Activated CD8-positive, alpha-beta T cell treated with anti-CD3 and anti-CD28 coated beads for 36 hours (primary cell): ENCODE data around the gene ICE1. TPM values are rescaled to one million over a fixed set of nuclear protein-coding genes. Genes with fewer than 3 reads are reported as not detected.

Source experiments
- ATAC-seq: fragments of 200-7000 bp; cut with Tn5 transposase; one replicate; pipeline ENCODE4 v1.10.0; 2021; ENCODE audit warnings: mild to moderate bottlenecking, moderate library complexity
- CTCF ChIA-PET: fragments of 350-600 bp; sonication (Branson Sonifier 250); formaldehyde crosslinking; loops from one replicate; lab custom pipeline; 2021; ENCODE audit warnings: antibody characterized with exemption; lab: Charles Lee
- POLR2A ChIA-PET: fragments of 350-600 bp; sonication (Branson Sonifier 250); formaldehyde crosslinking; loops from one replicate; lab custom pipeline; 2021; ENCODE audit warnings: antibody characterized with exemption; lab: Charles Lee
- DNase-seq: peaks from one replicate; pipeline ENCODE4 v3.0.0-alpha.2; 2020
- H3K27ac Mint-ChIP-seq: one replicate; pipeline ENCODE4 v1.8.0; 2021; ENCODE audit warnings: mild to moderate bottlenecking, mixed read lengths
- H3K27me3 Mint-ChIP-seq: one replicate; pipeline ENCODE4 v1.8.0; 2021; ENCODE audit warnings: mixed read lengths
- H3K36me3 Mint-ChIP-seq: one replicate; pipeline ENCODE4 v1.8.0; 2021; ENCODE audit warnings: low read depth, mixed read lengths
- H3K4me1 Mint-ChIP-seq: one replicate; pipeline ENCODE4 v1.8.0; 2021; ENCODE audit warnings: low read depth, mixed read lengths
- H3K4me3 Mint-ChIP-seq: one replicate; pipeline ENCODE4 v1.8.0; 2021; ENCODE audit warnings: mild to moderate bottlenecking, moderate library complexity, mixed read lengths
- H3K9me3 Mint-ChIP-seq: one replicate; pipeline ENCODE4 v1.8.0; 2021; ENCODE audit warnings: mixed read lengths
- intact Hi-C: fragments of 100-400 bp; cut with micrococcal nuclease; formaldehyde crosslinking; loops from one replicate; pipeline ENCODE4 v1.10.0; 2022
- total RNA-seq, 2 experiments: library from RNA; stranded (reverse); gene quantifications; one replicate each; pipeline ENCODE4 v1.2.3, GENCODE V29; 2021
- TF ChIP-seq, protein P1 (sequence below): fragments of 200-600 bp; IDR thresholded peaks from one replicate; pipeline ENCODE4 v1.8.0; 2022; ENCODE audit warnings: antibody characterized with exemption, mild to moderate bottlenecking

The ICE1 gene
- total RNA-seq, 2 experiments from 2014 or later, result 29.0 to 29.5 TPM

- no peak overlapping the region for H3K4me3 Mint-ChIP-seq
- H3K4me1 Mint-ChIP-seq, result peaks cover 25% of the 10 kb centered on the region
- peaks cover 48% of the 10 kb centered on the region for H3K36me3 Mint-ChIP-seq
- DNase-seq (no peak), ATAC-seq (peak; percentile 13)
- H3K27me3 Mint-ChIP-seq, result no peaks in the 10 kb centered on the region
- peak overlapping the region; percentile 81 for H3K27ac Mint-ChIP-seq
- ChIA-PET POLR2A (no interaction called here), CTCF (interaction anchor here (1.0 kb wide), 1 partner anchor 26 kb away, joined by 3 read pairs; no protein-coding TSS in a partner anchor)
- H3K9me3 Mint-ChIP-seq, result peaks cover 4% of the 10 kb centered on the region
- TF ChIP-seq, protein P1, sequence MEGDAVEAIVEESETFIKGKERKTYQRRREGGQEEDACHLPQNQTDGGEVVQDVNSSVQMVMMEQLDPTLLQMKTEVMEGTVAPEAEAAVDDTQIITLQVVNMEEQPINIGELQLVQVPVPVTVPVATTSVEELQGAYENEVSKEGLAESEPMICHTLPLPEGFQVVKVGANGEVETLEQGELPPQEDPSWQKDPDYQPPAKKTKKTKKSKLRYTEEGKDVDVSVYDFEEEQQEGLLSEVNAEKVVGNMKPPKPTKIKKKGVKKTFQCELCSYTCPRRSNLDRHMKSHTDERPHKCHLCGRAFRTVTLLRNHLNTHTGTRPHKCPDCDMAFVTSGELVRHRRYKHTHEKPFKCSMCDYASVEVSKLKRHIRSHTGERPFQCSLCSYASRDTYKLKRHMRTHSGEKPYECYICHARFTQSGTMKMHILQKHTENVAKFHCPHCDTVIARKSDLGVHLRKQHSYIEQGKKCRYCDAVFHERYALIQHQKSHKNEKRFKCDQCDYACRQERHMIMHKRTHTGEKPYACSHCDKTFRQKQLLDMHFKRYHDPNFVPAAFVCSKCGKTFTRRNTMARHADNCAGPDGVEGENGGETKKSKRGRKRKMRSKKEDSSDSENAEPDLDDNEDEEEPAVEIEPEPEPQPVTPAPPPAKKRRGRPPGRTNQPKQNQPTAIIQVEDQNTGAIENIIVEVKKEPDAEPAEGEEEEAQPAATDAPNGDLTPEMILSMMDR, result no peak
- intact Hi-C loops, result no loop called here
Observed at GRCh38 chr5:5480481-5481111, 58.1 kb downstream of the ICE1 start.

GRCh38 chr5:5481206-5481605 is 58.7 kb downstream of the ICE1 start:
- intact Hi-C loops, result no loop called here
- Mint-ChIP-seq H3K9me3 (peaks cover 4% of the 10 kb centered on the region), H3K4me1 (peaks cover 25% of the 10 kb centered on the region), H3K4me3 (no peak overlapping the region), H3K36me3 (peaks cover 43% of the 10 kb centered on the region), H3K27ac (peak overlapping the region; percentile 70), H3K27me3 (no peaks in the 10 kb centered on the region)
- DNase-seq, result no peak
- CTCF ChIA-PET, result interaction anchor here (1.0 kb wide), 1 partner anchor 26 kb away, joined by 3 read pairs; no protein-coding TSS in a partner anchor
- POLR2A ChIA-PET, result no interaction called here
- peak; percentile 55 for ATAC-seq
- TF ChIP-seq, protein P1, result no peak

- no peak for DNase-seq
- CTCF ChIA-PET, result interaction anchor here (1.0 kb wide), 1 partner anchor 27 kb away, joined by 3 read pairs; no protein-coding TSS in a partner anchor
- TF ChIP-seq, protein P1, result no peak
- no peaks in the 10 kb centered on the region for H3K27me3 Mint-ChIP-seq
- intact Hi-C loops, result no loop called here
- H3K36me3 Mint-ChIP-seq, result peaks cover 39% of the 10 kb centered on the region
- POLR2A ChIA-PET, result no interaction called here
- ATAC-seq, result no peak
- H3K4me3 Mint-ChIP-seq, result no peak overlapping the region
- H3K9me3 Mint-ChIP-seq, result peaks cover 4% of the 10 kb centered on the region
- H3K4me1 Mint-ChIP-seq, result peaks cover 25% of the 10 kb centered on the region
- peak overlapping the region; percentile 70 for H3K27ac Mint-ChIP-seq
Observed at GRCh38 chr5:5481633-5482032, 59.2 kb downstream of the ICE1 start.

DNA sequence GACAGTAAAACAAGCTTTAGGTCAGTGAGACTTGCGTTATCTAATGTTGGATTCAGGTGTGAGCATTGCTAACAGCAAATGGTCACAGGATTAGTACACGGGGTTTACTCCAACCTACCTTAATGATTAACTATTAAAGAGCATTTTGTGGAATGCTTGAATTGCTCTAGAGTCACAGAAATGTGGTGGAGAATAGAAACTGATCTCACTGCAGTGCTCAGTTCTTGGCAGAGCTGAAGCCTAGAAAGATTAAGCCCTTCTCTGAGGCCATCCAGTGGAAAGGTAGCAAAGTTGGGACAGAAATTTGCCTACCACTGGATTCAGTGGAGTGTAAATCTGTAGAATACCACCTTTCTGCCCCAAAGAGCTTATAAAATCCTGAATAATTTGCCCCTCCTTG is 60.9 kb downstream of the ICE1 start:
- TF ChIP-seq, protein P1, result no peak
- DNase-seq (no peak), ATAC-seq (no peak)
- peaks cover 24% of the 10 kb centered on the region for H3K36me3 Mint-ChIP-seq
- H3K27ac Mint-ChIP-seq, result no peak overlapping the region
- no peaks in the 10 kb centered on the region for H3K27me3 Mint-ChIP-seq
- POLR2A ChIA-PET, result no interaction called here
- intact Hi-C loops, result no loop called here
- H3K9me3 Mint-ChIP-seq, result peaks cover under 1% of the 10 kb centered on the region
- no peak overlapping the region for H3K4me3 Mint-ChIP-seq
- CTCF ChIA-PET, result interaction anchor here (0.9 kb wide), 1 partner anchor 13 kb away, joined by 6 read pairs; no protein-coding TSS in a partner anchor
- peaks cover 25% of the 10 kb centered on the region for H3K4me1 Mint-ChIP-seq

DNA sequence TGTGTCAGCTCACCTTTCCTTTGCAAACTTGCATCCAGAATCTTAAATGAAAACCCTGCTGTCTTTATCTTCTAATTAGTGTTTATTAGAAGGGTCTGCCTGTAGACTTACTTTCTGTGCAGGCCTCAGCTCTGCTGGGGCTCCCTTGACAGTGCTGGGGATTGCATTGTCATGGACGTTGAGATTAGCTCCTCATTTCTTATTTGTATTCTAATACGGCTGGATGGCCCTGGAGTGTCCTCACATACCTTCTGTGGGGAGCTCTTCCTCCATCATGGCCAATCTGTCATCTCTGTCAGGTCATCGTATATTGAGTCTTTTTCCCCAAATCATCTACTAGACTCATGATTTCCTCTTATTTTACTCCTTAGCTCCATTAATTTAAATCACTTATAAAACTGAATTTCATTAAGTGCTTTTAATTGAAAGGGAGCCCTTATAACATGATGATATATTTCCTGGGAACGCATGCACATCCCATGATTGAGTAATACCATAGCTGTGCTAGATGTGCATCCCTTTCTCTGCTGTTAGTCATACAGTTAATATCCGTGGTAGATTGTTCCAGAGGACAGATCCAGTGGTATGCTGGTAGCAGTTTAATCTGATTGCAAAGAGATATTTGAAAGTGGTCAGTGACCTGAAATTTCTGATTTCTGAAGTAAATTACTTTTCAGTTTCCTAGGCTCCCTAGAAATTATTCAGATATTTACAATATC is 61.6 kb downstream of the ICE1 start:
- CTCF ChIA-PET, result interaction anchor here (0.9 kb wide), 1 partner anchor 13 kb away, joined by 6 read pairs; no protein-coding TSS in a partner anchor
- H3K4me3 Mint-ChIP-seq, result no peak overlapping the region
- TF ChIP-seq, protein P1, result no peak
- POLR2A ChIA-PET, result no interaction called here
- no peak overlapping the region for H3K27ac Mint-ChIP-seq
- intact Hi-C loops, result no loop called here
- H3K36me3 Mint-ChIP-seq, result peaks cover 18% of the 10 kb centered on the region
- H3K4me1 Mint-ChIP-seq, result peaks cover 23% of the 10 kb centered on the region
- H3K9me3 Mint-ChIP-seq, result no peaks in the 10 kb centered on the region
- no peaks in the 10 kb centered on the region for H3K27me3 Mint-ChIP-seq
- ATAC-seq (no peak), DNase-seq (no peak)
